ACC112 (cell line): ENCODE data around the gene RUFY3.
"Not testable (repeated sequence)": the region's sequence is repeated elsewhere in the genome, so short reads cannot be mapped to it uniquely, and the experiment has no call there.

Experiments
- H2AFZ ChIP-seq: fragments of 200-600 bp; sonication (generic); one replicate; pipeline ENCODE4 v1.6.0; 2017; ENCODE audit warnings: antibody characterized with exemption, low read length; ENCODE audit not compliant: unreplicated experiment
- H3K27ac ChIP-seq: fragments of 200-600 bp; sonication (generic); 2 replicates; pipeline ENCODE4 v1.5.1; 2014; ENCODE audit warnings: low read depth, mild to moderate bottlenecking, antibody characterized with exemption, low read length, moderate library complexity
- H3K27me3 ChIP-seq: fragments of 200-600 bp; sonication (generic); 2 replicates; pipeline ENCODE4 v1.6.1; 2014; ENCODE audit warnings: mild to moderate bottlenecking, antibody characterized with exemption, low read length, moderate library complexity, mixed read lengths; ENCODE audit not compliant: insufficient read depth
- H3K36me3 ChIP-seq: fragments of 200-600 bp; sonication (generic); 2 replicates; pipeline ENCODE4 v1.6.1; 2016; ENCODE audit warnings: mild to moderate bottlenecking, antibody characterized with exemption, low read length, moderate library complexity, mixed read lengths; ENCODE audit not compliant: insufficient read depth
- H3K4me1 ChIP-seq: fragments of 200-600 bp; sonication (generic); one replicate; pipeline ENCODE4 v1.6.1; 2016; ENCODE audit warnings: low read length, mixed read lengths; ENCODE audit not compliant: insufficient read depth, unreplicated experiment, control insufficient read depth
- H3K4me3 ChIP-seq: fragments of 200-600 bp; sonication (generic); 2 replicates; pipeline ENCODE4 v1.5.1; 2014; ENCODE audit warnings: mild to moderate bottlenecking, low read depth, low read length
- H3K79me2 ChIP-seq: fragments of 200-600 bp; sonication (generic); one replicate; pipeline ENCODE4 v1.6.0; 2016; ENCODE audit warnings: low read length; ENCODE audit not compliant: control insufficient read depth, unreplicated experiment, insufficient read depth

Gene RUFY3

DNA sequence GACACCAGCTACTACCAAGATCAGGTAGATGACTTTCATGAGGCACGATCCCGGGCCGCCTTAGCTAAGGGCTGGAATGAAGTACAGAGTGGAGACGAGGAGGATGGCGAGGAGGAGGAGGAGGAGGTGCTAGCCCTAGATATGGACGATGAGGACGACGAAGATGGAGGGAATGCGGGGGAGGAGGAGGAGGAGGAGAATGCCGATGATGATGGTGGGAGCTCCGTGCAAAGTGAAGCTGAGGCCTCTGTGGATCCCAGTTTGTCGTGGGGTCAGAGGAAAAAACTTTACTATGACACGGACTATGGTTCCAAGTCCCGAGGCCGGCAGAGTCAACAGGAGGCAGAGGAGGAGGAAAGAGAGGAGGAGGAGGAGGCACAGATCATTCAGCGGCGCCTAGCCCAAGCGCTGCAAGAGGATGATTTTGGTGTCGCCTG lies 33.0 kb upstream of the RUFY3 start:
- peaks cover 4% of the 10 kb centered on the region; the same call in 1 of the 2 replicates for H3K36me3 ChIP-seq
- H3K27me3 ChIP-seq: no peaks in the 10 kb centered on the region
- H2AFZ ChIP-seq: peak overlapping the region; percentile 80
- H3K79me2 ChIP-seq: peaks cover 33% of the 10 kb centered on the region
- peaks cover 17% of the 10 kb centered on the region for H3K4me1 ChIP-seq
- peak overlapping the region; percentile 85 for H3K27ac ChIP-seq
- peak overlapping the region; percentile 94 for H3K4me3 ChIP-seq

- Histone ChIP-seq H3K27me3 (no peaks in the 10 kb centered on the region), H3K79me2 (peaks cover 33% of the 10 kb centered on the region), H3K4me3 (no peak overlapping the region; the same call in 1 of the 2 replicates), H3K27ac (no peak overlapping the region), H2AFZ (no peak overlapping the region), H3K36me3 (peaks cover 4% of the 10 kb centered on the region; the same call in 1 of the 2 replicates), H3K4me1 (peaks cover 17% of the 10 kb centered on the region)
Observed at GRCh38 chr4:70691661-70692060, 30.1 kb upstream of the RUFY3 start.

GRCh38 chr4:70694633-70695032 lies 27.1 kb upstream of the RUFY3 start:
- H3K36me3 ChIP-seq, H3K27ac ChIP-seq, H3K4me3 ChIP-seq, H2AFZ ChIP-seq, H3K27me3 ChIP-seq: not testable (repeated sequence)
- Histone ChIP-seq H3K79me2 (peaks cover 20% of the 10 kb centered on the region), H3K4me1 (peaks cover 11% of the 10 kb centered on the region)

- not testable (repeated sequence) for H3K4me3 ChIP-seq, H3K27me3 ChIP-seq, H2AFZ ChIP-seq, H3K36me3 ChIP-seq, H3K27ac ChIP-seq, H3K4me1 ChIP-seq, H3K79me2 ChIP-seq
Observed at GRCh38 chr4:70698435-70698834, 23.3 kb upstream of the RUFY3 start.

GRCh38 chr4:70700712-70701111 lies 21.1 kb upstream of the RUFY3 start:
- H2AFZ ChIP-seq: no peak overlapping the region
- no peaks in the 10 kb centered on the region for H3K79me2 ChIP-seq
- H3K27me3 ChIP-seq: no peaks in the 10 kb centered on the region
- no peak overlapping the region for H3K4me3 ChIP-seq
- H3K36me3 ChIP-seq: no peaks in the 10 kb centered on the region
- peaks cover 7% of the 10 kb centered on the region for H3K4me1 ChIP-seq
- H3K27ac ChIP-seq: no peak overlapping the region

DNA sequence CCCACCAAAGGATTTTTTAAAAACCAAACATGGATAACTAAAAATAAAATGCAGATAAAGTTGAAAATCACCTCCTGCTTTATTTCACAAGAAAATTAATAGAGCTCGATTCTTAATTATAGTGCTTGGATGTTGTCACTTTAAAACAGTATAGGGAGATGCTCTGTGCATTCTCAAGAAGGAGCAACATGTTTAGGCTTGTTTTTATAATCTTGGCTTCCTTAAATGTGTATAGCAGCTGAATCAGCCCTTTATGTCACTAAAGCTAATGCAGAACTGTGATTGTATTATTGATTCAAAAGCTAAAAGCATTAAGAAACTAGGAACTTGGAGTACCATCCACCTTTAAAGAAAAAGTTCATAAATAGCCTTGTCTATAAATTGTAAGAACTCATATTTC lies 20.5 kb upstream of the RUFY3 start:
- H3K27ac ChIP-seq: no peak overlapping the region

DNA sequence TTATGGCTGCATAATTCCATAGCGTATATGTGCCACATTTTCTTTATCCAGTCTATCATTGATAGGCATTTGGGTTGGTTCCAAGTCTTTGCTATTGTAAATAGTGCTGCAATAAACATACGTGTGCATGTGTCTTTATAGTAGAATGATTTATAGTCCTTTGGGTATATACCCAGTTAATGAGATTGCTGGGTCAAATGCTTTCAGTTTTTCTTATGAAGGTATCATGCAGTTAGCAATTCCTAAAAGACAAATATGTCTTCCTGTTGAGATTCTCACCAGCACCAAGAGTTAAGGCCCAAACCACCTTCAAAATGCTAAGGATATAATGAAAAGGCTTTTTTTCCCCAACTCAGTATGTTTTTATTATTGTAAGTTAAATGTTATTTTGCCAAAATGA lies 19.2 kb upstream of the RUFY3 start:
- H3K4me3 ChIP-seq, H2AFZ ChIP-seq, H3K79me2 ChIP-seq, H3K27ac ChIP-seq, H3K36me3 ChIP-seq, H3K27me3 ChIP-seq: not testable (repeated sequence)
- peaks cover 11% of the 10 kb centered on the region for H3K4me1 ChIP-seq

More for the DNA sequence above, 20.5 kb upstream of the RUFY3 start:
- Histone ChIP-seq H3K27me3 (no peaks in the 10 kb centered on the region), H3K36me3 (no peaks in the 10 kb centered on the region), H3K4me3 (no peak overlapping the region), H3K79me2 (no peaks in the 10 kb centered on the region), H3K4me1 (peaks cover 7% of the 10 kb centered on the region), H2AFZ (no peak overlapping the region)

- Histone ChIP-seq H3K27me3 (no peaks in the 10 kb centered on the region), H3K79me2 (peaks cover 17% of the 10 kb centered on the region), H3K36me3 (no peaks in the 10 kb centered on the region), H2AFZ (peak overlapping the region; percentile 89), H3K4me1 (peaks cover 11% of the 10 kb centered on the region), H3K4me3 (peak overlapping the region; percentile 82), H3K27ac (peak overlapping the region; percentile 54)
Observed at GRCh38 chr4:70703619-70704214, 18.0 kb upstream of the RUFY3 start.

GRCh38 chr4:70704215-70704930 lies 17.4 kb upstream of the RUFY3 start:
- Histone ChIP-seq H3K4me3 (peak overlapping the region; percentile 82), H3K27ac (peak overlapping the region; percentile 65), H3K4me1 (peaks cover 11% of the 10 kb centered on the region), H3K79me2 (peaks cover 19% of the 10 kb centered on the region), H3K36me3 (no peaks in the 10 kb centered on the region), H3K27me3 (no peaks in the 10 kb centered on the region), H2AFZ (peak overlapping the region; percentile 89)

DNA sequence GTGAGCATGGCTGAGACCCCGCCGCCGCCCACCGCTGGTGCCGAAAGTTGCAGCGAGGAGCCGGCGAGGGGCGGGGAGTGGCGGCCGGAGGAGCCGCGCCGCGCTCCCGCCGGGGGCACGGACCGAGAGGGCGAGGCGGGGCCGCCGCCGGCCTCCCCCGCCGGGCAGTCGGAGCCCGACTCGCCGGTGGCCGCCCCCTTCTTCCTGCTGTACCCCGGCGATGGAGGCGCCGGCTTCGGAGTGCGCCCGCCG lies 16.9 kb upstream of the RUFY3 start:
- H3K27me3 ChIP-seq: no peaks in the 10 kb centered on the region
- H2AFZ ChIP-seq: peak overlapping the region; percentile 89
- H3K36me3 ChIP-seq: no peaks in the 10 kb centered on the region
- peaks cover 11% of the 10 kb centered on the region for H3K4me1 ChIP-seq
- H3K79me2 ChIP-seq: peaks cover 20% of the 10 kb centered on the region
- H3K27ac ChIP-seq: peak overlapping the region; percentile 65; the same call in 1 of the 2 replicates
- peak overlapping the region; percentile 82 for H3K4me3 ChIP-seq
